ENCODE measurements around the gene TUBB1.

- TF ChIP-seq GATA2 (IDR thresholded peaks at IDR 0.05; ENCODE audit: low read depth, low read length) = no peak
- TF ChIP-seq GATA3 (IDR thresholded peaks at IDR 0.05; ENCODE audit: low read depth, low read length) = no peak
Measured at GRCh38 chr20:59050437-59050836, 31.2 kb downstream of the TUBB1 start.

Data from SH-SY5Y (cell line).